Measurements from ENCODE around the gene DDX56.

Gene DDX56

GRCh38 chr7:44541028-44541869 lies 32.5 kb downstream of the DDX56 start, which contains the start of gene NPC1L1:
Gene NPC1L1, minus strand, starts transcription at chr7:44541330. Its CDS starts 71 bp downstream, at chr7:44541259.
- TF ChIP-seq EZH2phosphoT487 (IDR thresholded peaks at IDR 0.05; ENCODE audit: borderline replicate concordance, low read length) (no peak), CTCF (IDR thresholded peaks at IDR 0.05; ENCODE audit: low read depth, low read length, poor library complexity, severe bottlenecking) (no peak)
- Histone ChIP-seq H3K27me3 (ENCODE audit: control insufficient read depth, low read length) (no peaks in the 10 kb centered on the region), H3K4me1 (ENCODE audit: control insufficient read depth, low read length) (no peaks in the 10 kb centered on the region), H3F3A (ENCODE audit: control insufficient read depth, insufficient read depth) (no peaks in the 10 kb centered on the region), H3K4me2 (ENCODE audit: low read length) (no peak within 1 kb of the TSS), H4K20me1 (ENCODE audit: control insufficient read depth, insufficient read depth, low read depth, low read length) (no peaks in the 10 kb centered on the region), H3K4me3 (ENCODE audit: low read length) (no peak within 1 kb of the TSS), H3K36me3 (ENCODE audit: control insufficient read depth, low read length) (no peaks in the 10 kb centered on the region), H3K79me2 (ENCODE audit: control insufficient read depth, low read length) (no peaks in the 10 kb centered on the region), H3K27ac (ENCODE audit: low read depth, low read length) (no peak within 1 kb of the TSS), H3K9me2 (replicated peaks; ENCODE audit: control insufficient read depth, low read length) (no peaks in the 10 kb centered on the region), H3K9me3 (ENCODE audit: control insufficient read depth, insufficient read depth, low read length) (no peaks in the 10 kb centered on the region)

- Histone ChIP-seq H3K79me2 (ENCODE audit: control insufficient read depth, low read length) (no peaks in the 10 kb centered on the region), H3K4me2 (ENCODE audit: low read length) (no peak overlapping the region), H3K9me2 (replicated peaks; ENCODE audit: control insufficient read depth, low read length) (no peaks in the 10 kb centered on the region), H4K20me1 (ENCODE audit: control insufficient read depth, insufficient read depth, low read depth, low read length) (no peaks in the 10 kb centered on the region), H3K4me1 (ENCODE audit: control insufficient read depth, low read length) (no peaks in the 10 kb centered on the region), H3K9me3 (ENCODE audit: control insufficient read depth, insufficient read depth, low read length) (no peaks in the 10 kb centered on the region), H3K27me3 (ENCODE audit: control insufficient read depth, low read length) (no peaks in the 10 kb centered on the region), H3K36me3 (ENCODE audit: control insufficient read depth, low read length) (no peaks in the 10 kb centered on the region), H3K4me3 (ENCODE audit: low read length) (no peak overlapping the region), H3K27ac (ENCODE audit: low read depth, low read length) (no peak overlapping the region), H3F3A (ENCODE audit: control insufficient read depth, insufficient read depth) (no peaks in the 10 kb centered on the region)
- TF ChIP-seq EZH2phosphoT487 (IDR thresholded peaks at IDR 0.05; ENCODE audit: borderline replicate concordance, low read length) (no peak), CTCF (IDR thresholded peaks at IDR 0.05; ENCODE audit: low read depth, low read length, poor library complexity, severe bottlenecking) (no peak)
Observed at GRCh38 chr7:44540592-44541027, 33.1 kb downstream of the DDX56 start.

- Histone ChIP-seq H3K4me1 (ENCODE audit: control insufficient read depth, low read length) (no peaks in the 10 kb centered on the region), H3K27me3 (ENCODE audit: control insufficient read depth, low read length) (no peaks in the 10 kb centered on the region), H3K9me3 (ENCODE audit: control insufficient read depth, insufficient read depth, low read length) (no peaks in the 10 kb centered on the region), H3F3A (ENCODE audit: control insufficient read depth, insufficient read depth) (no peaks in the 10 kb centered on the region), H3K4me2 (ENCODE audit: low read length) (no peak overlapping the region), H3K36me3 (ENCODE audit: control insufficient read depth, low read length) (no peaks in the 10 kb centered on the region), H3K9me2 (replicated peaks; ENCODE audit: control insufficient read depth, low read length) (no peaks in the 10 kb centered on the region), H3K27ac (ENCODE audit: low read depth, low read length) (no peak overlapping the region), H4K20me1 (ENCODE audit: control insufficient read depth, insufficient read depth, low read depth, low read length) (no peaks in the 10 kb centered on the region), H3K4me3 (ENCODE audit: low read length) (no peak overlapping the region), H3K79me2 (ENCODE audit: control insufficient read depth, low read length) (no peaks in the 10 kb centered on the region)
- TF ChIP-seq CTCF (IDR thresholded peaks at IDR 0.05; ENCODE audit: low read depth, low read length, poor library complexity, severe bottlenecking) (no peak), EZH2phosphoT487 (IDR thresholded peaks at IDR 0.05; ENCODE audit: borderline replicate concordance, low read length) (no peak)
Observed at GRCh38 chr7:44539669-44540506, 33.8 kb downstream of the DDX56 start.
